Muscle of arm (tissue), 12 donors: Measurements from ENCODE around the gene BNC2. TPM values are rescaled to one million over a fixed set of nuclear protein-coding genes. Genes with fewer than 3 reads are reported as not detected.

Source experiments
- DNase-seq: peaks from one replicate; pipeline ENCODE4 v3.0.0-alpha.2; 2013
- polyA plus RNA-seq, 12 donors: library from polyadenylated mRNA; unstranded; fragments of 120-200 nt; gene quantifications; one replicate each; pipeline ENCODE4 v1.2.1, GENCODE V29; 2013; ENCODE audit not compliant: insufficient read length in 12 of 12

BNC2 gene
- polyA plus RNA-seq, 12 donors = 4.5 to 19.4 (median 6.8) TPM; not detected in 1

DNA sequence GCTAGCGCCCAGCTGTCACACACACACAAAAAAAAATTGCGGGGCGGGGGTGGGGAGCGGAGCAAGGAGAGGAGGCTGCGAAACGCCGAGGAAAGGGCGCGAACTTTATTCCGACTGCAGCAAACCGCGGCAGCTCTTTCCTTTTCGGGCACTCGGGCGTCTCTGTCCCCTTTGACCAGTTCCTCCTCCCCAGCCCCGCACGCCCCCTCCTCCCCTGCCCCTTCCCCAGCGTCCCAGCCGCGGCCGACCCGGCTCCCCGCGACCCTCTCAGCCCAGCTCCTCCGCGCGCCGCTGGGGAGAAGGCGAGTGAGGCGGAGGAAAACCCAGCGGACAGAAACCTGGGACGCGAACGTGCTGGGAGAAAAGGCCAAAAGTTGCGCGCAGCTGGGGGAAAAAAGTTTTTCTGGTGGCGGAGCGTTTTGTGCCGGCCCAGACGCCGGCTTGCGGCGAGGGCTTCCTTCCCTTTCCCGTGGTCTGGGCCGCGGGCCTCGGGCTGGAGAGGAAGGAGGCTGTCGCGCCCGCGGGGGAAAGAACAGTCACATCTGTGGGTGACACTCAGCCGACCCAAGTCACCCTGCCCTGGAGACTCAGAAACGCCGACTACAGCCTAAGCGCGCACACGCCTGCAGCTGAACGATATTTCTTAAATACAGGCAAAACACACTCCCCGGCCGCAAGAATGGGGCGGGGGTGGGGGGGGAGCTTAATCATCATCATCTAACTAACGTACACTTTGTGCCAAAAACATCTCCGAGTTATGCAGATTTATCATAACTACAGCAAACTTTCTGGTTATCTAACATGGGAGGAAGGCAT is 1.1 kb upstream of the BNC2 start:
- peak; percentile 70 for DNase-seq

DNA sequence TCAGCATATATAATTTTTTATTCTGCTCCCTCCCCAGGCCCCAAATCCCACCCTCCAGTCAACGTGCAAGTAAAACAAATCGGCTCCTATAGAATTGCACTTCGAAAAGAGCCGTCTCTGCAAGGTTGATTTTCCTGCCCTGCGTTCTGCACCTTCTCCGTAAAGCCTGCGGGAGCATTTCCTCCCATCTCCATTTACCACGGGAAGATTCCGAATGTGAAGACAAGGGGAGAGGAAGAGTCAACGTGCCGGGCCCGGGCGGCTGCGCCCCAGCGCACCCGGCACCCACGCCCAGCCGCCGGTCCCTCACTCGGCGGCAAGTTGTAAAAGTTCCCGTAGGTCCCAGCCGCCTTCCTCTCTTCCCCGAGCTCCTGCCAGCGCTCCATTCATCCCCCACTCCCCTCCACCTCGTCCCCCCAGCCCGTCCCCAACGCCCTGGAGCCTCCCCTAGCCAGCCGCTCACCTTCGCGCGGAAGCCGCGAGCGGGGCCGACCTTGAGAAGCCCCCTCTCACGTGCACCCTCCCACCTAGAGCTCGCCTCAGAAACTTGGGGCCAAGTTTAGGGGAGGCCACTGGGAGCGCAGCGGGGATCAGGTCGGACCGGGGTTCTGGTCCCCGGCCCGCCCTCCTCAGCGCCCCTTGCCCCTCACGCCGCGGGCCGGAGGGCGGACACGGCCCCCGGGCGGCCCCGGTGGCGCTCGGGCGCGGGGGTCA is 431 bp downstream of the BNC2 start:
- peak; percentile 41 for DNase-seq

DNA sequence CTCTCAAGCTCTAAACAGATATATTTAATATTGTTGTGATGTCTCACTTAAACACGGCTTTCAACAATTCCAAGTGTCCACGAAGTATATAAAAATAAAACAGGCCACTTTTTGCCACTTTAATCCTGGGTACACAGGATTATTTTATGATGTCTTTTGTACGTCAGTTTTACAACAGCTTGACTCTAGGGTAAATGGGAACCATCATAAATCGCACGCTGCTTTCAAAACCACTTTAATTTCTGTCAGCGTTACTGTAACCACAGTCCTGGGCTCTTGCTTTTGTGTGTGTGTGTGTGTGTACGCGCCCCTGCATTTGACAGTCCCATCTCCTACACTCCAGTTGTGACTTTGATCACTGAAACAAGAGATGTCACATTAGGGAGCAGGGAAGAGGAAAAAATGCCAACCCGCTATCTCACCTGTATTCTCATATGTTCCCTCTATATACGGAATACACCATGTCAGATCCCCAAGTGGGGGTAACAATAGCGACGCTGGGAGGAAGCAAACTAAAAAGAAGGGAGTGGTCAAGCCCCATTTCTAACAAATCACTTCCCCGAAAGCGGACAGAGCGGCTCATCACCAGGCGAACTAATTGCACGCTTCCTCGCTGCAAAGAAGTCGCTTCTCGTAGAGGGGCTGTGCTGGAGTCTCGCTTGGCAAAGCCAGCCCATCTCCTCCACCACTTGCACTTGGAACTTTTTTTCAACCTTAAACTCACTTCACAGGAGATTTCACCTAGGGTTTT is 1.2 kb downstream of the BNC2 start:
- peak; percentile 63 for DNase-seq

DNA sequence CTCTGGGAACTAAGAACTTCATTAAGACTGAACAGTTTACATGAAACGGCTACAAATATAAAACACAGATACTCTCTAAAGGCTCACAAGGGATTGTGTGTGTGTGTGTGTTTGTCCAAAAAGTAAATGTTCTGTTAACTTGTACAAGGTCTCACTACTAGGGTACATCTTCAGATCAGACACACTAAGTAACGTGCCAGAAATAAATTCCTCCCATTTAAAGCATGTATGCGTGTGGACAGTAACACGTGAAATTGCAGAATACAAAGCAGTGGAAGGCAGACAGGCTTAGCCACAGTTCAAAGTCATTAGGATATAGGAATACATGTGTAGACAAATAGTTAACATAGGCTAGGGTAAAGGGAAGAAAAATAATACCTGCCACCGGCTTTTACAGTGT is 1.8 kb downstream of the BNC2 start:
- DNase-seq = peak; percentile 25

DNA sequence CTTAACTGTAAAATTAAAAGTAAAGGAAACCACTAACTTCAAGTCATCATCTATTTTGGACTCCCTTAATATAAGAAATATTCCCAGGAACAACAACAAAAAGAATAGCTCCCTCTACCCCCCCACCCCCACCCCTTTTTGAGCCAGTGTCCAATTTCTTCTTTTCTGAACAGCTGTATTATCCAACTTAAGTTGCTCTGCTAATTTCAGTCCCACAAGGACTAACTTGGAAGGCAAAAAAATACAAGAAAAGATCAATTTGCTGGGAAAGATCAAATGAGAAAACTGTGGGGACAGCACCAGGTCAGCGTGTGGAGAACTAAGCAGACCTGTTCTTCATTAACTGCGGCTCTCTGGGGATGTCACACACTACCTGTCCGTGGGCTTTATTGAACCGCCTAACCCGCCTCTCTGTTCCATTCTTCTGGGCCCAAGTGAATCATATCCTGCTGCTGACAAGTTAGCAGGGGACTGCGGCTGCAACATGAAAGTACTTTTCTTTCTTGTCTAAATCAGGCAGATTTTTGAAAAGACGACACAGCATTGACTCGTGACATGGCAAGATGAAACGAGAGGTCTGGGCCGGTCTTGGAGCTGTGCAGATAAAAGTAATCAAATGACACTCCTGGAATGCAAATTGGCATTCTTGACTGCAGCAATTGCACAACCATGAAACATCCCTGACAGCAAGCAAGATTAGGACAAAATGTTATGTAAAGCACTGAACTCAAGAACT is 2.7 kb downstream of the BNC2 start:
- peak; percentile 48 for DNase-seq

DNA sequence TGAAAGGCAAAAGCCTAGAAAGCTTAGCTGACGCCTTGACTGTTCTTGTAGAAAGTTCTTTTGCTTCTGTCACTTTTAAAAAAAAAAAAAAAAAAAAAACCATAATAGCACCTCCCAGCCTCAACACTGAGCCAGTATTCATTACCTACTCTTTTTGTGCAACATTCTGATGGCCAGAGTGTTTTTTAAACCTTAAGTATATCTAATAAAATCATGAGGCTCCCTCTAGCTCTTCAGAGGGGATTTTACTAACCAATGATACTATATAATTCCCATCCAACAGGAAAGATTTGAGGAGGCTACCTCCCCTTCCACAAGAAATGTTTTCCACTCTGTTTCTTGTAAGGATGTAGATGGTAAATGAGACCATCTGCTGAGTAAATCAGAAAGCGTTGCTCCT is 3.9 kb downstream of the BNC2 start:
- peak; percentile 64 for DNase-seq

DNA sequence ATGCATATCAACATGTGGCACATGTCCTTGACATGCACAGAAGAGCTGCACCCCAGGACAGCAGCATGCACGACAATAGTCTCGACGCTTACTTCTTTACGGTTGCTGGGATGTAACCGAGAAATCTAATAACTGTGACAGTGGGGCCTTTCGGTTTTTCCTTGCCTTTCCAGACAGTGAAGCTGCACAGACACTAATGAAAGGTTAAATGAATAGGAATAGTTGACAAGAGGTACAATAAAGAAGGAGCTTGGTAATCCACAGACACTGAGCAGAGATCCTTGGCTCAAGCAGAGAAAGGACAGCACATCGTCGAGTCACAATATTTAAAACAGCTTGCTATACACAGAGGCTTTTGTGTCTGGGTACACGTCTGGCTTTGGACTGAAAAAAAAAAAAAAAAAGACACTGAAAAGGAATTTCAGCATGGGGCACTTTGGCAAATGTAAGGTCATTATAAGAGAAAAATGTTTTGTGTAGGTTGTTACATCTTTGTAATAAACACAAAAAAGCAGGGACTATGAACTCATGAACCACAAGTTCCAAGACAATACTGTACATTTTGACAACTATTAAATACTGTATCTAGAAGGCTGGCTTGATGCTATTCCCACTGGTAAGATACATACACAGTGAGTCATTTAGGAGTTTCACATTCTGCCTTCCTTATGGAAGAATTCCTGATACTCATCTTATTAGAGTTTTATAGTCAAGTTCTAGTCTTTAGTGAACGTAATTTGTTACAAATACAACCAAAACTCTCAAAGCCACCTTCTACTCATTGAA is 5.6 kb downstream of the BNC2 start:
- DNase-seq = peak; percentile 38

DNA sequence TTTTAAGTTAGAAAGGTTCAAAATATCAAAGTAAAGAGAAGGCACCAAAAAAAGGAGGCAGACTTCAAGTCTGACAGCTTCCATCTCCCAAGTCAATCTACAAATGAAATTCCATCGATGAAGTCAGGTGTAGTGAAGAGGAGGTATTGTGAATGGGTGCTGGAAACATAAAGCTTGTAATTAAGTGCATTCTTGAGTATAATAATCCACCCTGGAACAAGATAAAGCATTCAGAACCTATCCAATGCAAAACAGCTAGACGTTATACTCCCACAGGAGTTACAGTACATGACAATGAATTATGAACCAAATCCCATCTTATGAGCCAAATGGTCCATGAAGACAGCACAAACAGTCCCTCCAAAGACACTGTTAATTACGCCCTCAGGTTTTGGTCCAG is 22.3 kb downstream of the BNC2 start:
- DNase-seq = no peak

DNA sequence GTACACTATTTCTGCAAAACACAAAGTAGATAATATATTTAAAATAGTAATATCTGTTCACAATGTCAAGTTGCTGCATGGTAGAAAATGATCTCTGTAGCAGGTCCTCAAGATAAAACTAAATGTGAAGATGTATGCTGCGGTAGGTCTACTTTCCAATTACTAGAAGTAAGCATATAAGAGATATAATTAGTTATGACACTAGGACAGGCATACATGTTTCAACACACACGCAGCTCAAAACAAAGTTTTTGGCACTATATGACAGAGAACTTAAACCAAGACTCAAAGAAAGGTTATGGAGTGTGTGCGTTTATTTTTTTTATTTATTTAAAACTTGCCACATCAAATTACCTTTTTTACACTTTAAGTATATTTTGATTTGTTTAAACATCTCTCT is 23.5 kb downstream of the BNC2 start:
- no peak for DNase-seq

DNA sequence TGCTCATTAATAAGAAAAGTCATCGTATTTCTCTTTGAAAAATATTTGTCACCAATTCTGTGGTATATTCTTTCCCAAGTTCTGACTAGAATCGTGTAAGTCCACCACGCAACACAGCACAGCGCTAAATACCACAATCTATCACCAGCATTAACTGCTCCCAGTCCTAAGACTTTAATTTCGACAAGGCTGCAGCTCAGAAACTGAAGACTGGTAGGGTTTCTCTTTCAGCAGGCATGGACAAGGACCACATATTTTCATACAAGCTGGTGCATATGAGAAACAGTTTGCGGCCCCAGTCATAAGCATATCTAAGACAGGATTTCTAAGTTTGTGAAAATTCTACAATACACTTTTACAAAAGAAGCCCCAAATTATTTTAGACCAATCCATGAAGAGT is 24.1 kb downstream of the BNC2 start:
- no peak for DNase-seq

DNA sequence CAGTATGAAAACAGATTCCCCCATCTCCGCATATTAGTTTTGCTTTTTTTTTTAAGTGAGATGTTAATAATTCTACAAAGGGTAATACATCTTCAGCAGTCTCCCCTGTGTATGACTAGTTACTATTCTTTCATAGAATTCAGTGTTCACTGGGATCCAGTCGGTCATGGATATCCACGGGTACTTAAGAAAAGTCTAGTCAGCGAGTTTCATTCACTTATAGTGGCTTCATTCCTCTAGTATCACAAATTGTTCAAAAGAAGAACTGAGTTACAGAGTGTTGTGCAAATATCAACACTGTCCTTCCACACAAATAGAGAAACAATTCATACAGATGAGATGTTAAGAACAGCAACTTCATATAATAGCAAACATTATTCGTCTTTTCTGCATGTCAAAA is 35.7 kb downstream of the BNC2 start:
- DNase-seq = no peak

DNA sequence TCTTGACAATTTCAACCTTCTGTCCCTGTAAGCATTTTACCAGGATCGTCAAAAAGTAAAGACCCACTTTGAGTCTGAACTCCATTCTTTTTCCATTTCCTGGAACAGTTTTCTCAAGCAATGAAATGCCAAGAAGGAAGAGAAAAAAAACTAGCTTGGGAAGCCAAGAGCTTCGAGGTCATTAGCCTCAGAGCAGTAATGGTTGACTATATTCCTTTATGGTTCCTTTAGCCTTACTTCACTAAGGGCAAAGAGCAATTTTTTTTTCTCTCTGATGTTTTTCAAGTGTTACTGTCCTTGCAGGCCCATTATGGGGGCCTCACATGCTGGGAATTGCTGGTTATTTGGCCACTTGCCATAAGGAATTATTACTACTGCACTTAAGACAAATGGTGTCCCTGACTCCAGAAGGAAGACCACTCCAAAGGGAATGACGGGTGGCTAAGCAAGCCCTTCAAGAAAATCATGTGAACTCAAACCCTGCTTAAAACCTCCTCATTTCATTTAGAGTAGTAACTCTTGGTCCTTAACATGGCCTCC is 37.1 kb downstream of the BNC2 start:
- no peak for DNase-seq

DNA sequence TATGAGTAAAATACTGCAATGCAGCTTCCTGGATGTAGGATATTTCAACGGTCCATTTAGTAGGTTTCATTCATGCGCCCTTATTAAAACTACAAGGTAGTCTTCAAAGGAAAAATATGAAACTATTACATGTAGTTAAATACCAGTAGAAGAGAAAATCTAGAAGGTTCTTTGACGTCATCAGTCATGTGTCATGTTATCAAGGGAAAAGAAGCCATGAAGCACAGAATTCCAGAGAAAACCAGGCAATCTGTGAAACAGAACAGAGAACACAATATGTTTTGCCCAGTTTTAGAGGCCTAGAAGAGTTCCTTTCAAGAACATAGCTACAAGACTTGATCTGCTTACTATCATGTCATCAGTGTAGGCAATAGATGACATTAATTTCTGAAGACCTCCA is 38.4 kb downstream of the BNC2 start:
- DNase-seq = no peak

DNA sequence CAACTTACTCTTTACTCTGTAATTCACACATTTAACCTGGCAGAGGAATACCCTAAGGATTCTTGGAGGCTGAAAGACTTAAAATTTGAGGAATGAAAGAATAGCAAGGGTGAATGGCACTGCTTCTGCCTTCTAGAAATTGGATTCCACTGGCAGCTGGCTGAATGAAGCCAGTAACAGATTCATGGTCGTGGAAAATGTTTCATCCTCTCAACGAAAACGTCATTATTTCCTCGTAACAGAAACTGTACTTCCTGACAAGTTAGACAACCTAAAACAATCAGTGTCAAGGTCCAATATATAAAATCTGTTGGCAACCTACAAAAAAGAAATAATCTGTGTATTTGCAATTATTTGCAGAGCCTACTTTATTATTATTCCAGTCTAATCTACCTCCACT is 39.7 kb downstream of the BNC2 start:
- DNase-seq = no peak

DNA sequence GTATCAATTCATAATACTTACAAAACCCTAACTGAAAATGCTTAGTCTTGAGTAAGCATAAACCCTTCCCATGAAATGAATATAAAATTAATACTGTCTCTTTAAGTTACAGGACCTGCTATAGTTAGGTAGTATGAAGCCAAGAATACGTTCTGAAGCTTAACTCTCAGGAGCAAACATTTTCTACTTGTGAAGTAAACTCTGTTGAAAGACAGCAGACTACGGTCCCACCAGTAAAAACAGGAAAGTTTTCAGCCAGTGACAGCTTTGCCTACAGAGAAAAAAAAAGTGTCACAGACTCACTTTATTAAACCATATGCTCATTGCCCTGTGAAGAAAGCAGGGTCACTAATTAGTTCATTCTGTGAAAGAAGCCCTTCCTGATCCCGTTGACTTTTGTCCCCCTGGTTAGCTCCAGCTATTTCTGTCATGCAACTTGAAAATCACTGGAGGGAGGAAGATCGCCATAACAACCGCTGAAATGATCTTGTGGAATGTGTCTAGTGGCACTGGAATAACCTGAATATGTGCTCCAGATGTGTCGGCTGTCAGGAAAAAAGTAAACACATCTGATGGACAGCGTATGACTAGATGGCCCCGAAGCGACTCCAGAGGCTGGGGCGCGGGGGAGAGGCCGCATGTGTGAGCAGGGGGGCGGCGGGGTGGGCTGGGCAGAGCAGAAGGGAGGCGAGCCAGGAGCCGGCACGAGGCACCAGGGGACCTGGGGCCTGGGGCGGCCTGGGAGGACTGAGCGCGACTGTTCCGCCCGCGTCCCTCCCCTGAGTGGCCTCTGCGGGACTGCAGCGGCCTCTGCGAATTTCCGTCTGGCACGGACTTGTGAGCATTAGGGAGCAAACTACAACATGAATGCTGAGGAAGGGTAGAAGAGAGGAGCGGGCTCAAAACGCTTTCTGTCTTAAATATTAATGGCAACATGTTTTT is 41.9 kb downstream of the BNC2 start:
- peak; percentile 61 for DNase-seq

DNA sequence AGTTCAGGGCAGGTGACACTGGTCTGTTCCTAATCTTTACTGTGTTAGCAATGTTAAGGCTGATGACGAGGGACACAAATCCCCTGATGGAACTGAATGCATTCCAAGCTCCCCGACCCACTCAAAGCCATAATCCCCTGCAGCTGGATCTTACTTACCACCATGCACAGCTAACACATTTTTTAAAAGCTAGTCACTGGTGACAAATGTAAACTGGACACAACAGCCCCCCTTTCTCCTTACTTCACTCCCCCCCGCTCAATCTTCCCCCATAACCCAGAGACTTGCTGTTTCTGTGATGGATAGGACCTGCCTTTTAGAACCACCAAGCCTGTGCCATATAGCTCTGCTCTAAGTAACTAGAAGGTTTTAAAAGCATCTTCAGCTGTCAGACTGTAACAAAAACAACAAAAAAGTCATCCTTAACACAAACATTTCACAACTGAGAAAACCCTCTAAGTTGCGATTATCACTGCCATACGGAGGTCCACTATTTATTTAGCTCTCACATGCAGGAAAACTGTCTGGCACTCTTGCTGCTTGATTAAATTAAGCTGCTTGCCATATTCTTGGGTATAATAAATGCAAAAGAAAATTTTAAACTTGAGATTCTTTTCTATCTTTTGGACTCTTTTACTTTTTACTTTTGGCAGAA is 44.4 kb downstream of the BNC2 start:
- DNase-seq = no peak

DNA sequence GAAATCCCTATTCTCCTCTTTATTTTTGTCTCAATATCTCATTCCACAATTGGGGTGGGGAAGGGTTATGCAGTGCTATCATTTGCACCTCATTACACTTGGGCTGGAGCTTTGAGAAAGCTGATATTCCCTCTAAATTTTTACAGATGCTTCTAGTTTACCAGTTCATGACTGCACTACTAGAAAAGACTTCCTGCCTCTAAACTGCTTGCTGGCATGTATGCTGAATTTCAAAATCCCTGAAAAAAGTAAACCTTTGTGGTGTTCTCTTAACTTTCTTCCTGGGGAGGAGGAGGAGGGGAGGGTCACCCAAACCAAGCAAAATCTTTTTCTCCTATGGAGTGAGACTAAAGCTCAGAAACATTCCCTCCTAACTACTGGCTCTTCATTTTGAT is 45.1 kb downstream of the BNC2 start:
- DNase-seq = no peak

DNA sequence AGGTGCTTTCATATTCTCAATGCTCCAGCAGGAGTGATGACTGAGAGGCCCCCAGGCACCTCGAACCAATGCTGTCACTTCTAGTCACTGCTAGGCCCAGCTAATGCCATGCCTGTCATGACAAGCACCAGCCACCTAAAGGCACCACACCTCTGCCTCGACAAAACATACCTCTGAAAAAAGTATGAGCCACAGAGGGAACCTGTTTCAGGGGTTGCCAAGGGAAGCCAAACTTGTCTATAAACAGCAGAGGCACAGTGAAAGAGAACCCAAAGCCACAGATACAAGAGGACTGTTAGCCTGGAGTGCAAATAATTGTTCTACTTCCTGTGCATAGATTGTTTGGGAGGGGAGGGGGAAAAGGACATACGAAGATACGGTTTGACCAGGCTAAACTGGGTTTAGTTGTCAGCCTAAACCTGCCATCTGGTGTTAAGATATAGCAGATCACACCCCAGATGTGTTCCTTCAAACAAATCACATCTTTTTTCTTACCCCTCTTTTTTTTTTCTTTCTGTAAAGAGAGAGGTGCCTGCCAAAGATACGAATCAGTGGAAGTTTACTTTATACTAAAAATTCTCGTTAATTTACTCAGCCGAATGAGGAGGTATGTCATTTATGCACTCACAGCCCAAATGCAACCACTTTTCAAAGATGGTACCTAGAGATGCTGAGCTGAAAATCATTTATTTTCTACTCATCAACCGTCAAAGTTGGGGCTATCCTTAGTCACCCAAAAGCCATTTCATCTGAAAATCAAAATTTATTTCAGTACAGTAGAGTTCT is 45.7 kb downstream of the BNC2 start:
- no peak for DNase-seq
